Measurements from ENCODE around the gene HNRNPA3. TPM values are rescaled to one million over a fixed set of nuclear protein-coding genes. Genes with fewer than 3 reads are reported as not detected.
"Not testable (repeated sequence)": the region's sequence is repeated elsewhere in the genome, so short reads cannot be mapped to it uniquely, and the experiment has no call there.

Gene HNRNPA3
- total RNA-seq, 1 donor from 2014 or later: 26.6 TPM

DNA sequence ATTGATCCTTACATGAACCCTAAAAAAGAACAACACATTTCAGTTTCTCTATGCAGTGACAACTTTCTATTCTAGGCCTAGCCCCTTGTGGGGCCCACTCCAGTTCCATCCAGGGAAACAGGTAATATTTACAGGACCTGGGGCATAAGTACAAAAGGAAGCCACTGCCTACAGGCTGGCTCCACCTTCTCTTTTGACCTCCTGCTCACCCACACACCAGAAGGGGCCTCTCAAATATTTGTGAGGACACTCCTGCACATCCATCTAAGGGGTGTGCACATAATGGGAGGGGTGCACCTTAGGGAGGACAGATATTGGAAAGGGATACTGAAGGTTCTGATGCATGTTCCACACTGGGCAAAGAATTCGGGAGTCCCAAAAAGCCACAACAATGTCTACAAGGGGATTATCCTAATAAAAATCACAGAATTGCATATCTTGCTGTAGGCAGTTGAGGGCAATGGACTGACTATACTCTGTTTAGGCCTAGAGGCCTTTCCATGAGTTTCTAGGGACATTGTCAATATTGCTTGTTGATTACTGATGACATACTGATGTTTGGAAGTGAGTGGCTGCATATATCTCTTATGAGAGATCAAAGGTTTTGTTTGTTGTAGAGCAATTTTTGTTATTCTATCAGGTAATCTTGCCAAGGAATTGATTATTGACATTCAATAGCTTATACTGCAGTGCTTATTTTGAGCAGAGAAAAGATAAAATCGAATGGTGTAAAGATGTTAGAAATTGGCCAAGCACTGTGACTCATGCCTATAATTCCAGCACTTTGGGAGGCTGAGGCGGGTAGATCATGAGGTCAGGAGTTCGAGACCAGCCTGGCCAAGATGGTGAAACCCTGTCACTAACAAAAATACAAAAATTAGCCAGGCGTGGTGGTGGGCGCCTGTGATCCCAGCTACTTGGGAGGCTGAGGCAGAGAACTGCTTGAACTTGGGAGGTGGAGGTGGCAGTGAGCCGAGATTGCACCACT, 23.8 kb upstream of the HNRNPA3 start:
- DNase-seq (ENCODE audit: low read depth in 2 of 2): no peak

DNA sequence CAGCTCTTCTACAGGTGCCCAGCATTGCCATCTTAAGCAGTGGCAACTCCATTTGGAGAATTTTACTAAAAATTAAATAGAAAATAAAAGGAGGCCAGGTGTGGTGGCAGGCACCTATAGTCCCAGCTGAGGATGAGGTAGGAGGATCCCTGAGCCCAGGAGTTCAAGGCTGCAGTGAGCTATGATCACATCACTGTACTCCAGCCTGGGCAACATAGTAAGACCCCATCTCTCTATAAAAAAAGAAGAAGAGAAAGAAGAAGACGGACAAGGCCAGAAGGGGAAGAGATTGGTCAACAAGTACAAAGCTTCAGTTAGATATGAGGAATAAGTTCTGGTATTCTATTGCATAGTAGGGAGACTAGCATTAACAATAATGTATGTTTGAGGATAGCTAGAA, 21.7 kb upstream of the HNRNPA3 start:
- DNase-seq (ENCODE audit: low read depth in 2 of 2): no peak

GRCh38 chr2:177192788-177193187, 19.8 kb upstream of the HNRNPA3 start:
- no peak for DNase-seq (ENCODE audit: low read depth in 2 of 2)

GRCh38 chr2:177193240-177193639, 19.4 kb upstream of the HNRNPA3 start:
- DNase-seq (ENCODE audit: low read depth in 2 of 2): no peak

DNA sequence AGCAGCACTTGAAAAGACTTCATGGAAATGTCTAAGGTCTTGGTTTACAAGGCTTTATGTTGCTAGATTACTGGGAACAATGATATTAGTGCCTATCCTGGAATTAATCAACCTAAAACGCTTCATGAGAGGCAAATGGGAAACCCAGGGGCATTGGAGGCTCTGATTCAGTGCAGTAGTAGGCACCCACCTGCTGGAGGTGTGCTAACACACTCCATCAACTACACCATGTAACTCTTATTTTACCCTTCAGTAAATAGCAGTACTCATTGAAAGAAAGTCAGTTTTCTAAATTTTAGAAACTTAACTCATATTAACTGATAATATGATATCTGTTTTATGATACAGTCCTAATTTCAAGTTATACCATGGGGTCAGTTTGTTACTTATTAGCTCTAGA, 17.4 kb upstream of the HNRNPA3 start:
- DNase-seq (ENCODE audit: low read depth in 2 of 2): no peak

- DNase-seq (ENCODE audit: low read depth in 2 of 2): not testable (repeated sequence)
Measured at GRCh38 chr2:177200419-177200818, 12.2 kb upstream of the HNRNPA3 start.

- DNase-seq (ENCODE audit: low read depth in 2 of 2): no peak
Measured at GRCh38 chr2:177201919-177202346, 10.7 kb upstream of the HNRNPA3 start.

DNA sequence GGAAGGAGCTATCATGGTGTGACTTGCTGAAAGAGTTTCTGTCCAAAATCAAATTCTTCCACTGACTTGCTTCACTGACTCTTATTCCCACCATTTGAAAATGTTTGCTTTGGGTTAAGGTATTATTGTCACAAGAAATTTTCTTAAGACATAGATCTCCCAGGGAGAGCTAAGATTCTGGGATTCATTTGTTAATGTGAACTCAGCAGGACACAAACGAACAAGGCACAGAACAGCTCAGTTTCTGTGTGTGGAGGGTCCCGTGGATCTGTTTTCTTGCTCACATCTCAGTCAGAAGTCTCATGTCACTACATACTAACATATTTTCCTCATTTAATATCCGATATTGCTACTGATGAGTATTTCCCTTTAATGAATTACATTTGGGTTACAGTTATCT, 8.2 kb upstream of the HNRNPA3 start:
- DNase-seq (ENCODE audit: low read depth in 2 of 2): no peak

DNA sequence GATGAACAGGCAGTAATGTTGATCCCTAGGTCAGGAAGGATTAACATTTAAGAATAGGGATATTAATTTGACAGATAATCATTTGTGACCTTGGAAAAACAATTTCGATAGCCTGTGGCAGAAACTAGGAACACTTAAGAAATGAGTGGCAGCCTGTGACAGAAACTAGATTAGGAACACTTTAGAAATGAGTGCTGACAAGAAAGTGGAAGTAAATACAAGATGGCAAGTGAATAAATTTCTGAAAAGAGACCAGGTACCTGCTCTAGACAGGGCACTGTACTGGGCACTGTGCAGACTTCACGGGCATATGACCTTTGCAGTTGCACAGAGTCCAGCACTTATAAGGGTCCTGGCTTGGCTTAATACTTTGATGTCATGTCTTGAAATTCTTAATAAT, 5.5 kb upstream of the HNRNPA3 start:
- no peak for DNase-seq (ENCODE audit: low read depth in 2 of 2)

- DNase-seq (ENCODE audit: low read depth in 2 of 2): no peak
Measured at GRCh38 chr2:177211169-177211568, 1.4 kb upstream of the HNRNPA3 start.

- no peak for DNase-seq (ENCODE audit: low read depth in 2 of 2)
Measured at GRCh38 chr2:177211576-177212105, 953 bp upstream of the HNRNPA3 start.

- peak; percentile 91 to 95 for DNase-seq (ENCODE audit: low read depth in 2 of 2)
Measured at GRCh38 chr2:177212891-177213856, 580 bp downstream of the HNRNPA3 start.

GRCh38 chr2:177217247-177217843, 4.8 kb downstream of the HNRNPA3 start:
- DNase-seq (ENCODE audit: low read depth in 2 of 2): no peak

GRCh38 chr2:177219787-177220186, 7.2 kb downstream of the HNRNPA3 start:
- not testable (repeated sequence) for DNase-seq (ENCODE audit: low read depth in 2 of 2)

- no peak for DNase-seq (ENCODE audit: low read depth in 2 of 2)
Measured at GRCh38 chr2:177221534-177221933, 8.9 kb downstream of the HNRNPA3 start.

DNA sequence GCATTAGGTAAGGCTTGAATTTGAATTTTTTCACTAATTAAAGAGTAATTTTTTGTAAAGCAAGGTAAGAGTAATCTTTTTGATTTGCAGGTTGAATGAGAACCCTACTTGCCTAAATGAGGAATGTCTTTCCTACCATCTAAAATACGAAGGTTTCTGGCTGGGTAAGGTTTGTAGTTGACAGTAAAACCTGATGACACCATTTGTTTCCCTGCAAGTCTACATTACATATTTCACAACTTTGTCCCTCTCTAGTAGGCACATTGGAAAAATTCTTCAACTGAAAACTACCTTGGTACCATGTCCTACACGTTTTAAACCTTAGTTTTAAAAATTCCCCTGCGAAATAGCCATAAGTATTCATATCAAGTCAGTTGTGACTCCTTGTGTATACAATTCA, 9.4 kb downstream of the HNRNPA3 start:
- no peak for DNase-seq (ENCODE audit: low read depth in 2 of 2)

- not testable (repeated sequence) for DNase-seq (ENCODE audit: low read depth in 2 of 2)
Measured at GRCh38 chr2:177223436-177223835, 10.8 kb downstream of the HNRNPA3 start.

DNA sequence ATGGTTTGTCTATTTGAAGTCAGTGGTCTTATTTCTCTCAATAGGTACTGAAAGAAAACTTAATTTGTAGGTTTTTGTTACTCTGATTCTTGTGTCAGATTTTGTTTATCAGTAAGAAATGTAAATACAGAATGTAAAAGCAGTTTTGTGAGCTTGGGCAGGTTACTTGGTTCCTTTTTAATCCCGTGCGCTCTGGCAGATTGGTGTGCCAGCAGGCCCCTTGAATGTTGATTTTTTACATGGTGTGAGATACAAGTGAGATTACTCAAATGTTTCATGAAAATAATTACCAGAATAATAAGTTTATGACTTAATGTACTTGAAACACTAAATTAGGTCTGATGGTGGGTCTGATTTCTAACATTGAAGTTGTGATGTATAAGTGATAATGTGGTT, 13.4 kb downstream of the HNRNPA3 start:
- DNase-seq (ENCODE audit: low read depth in 2 of 2): no peak

DNA sequence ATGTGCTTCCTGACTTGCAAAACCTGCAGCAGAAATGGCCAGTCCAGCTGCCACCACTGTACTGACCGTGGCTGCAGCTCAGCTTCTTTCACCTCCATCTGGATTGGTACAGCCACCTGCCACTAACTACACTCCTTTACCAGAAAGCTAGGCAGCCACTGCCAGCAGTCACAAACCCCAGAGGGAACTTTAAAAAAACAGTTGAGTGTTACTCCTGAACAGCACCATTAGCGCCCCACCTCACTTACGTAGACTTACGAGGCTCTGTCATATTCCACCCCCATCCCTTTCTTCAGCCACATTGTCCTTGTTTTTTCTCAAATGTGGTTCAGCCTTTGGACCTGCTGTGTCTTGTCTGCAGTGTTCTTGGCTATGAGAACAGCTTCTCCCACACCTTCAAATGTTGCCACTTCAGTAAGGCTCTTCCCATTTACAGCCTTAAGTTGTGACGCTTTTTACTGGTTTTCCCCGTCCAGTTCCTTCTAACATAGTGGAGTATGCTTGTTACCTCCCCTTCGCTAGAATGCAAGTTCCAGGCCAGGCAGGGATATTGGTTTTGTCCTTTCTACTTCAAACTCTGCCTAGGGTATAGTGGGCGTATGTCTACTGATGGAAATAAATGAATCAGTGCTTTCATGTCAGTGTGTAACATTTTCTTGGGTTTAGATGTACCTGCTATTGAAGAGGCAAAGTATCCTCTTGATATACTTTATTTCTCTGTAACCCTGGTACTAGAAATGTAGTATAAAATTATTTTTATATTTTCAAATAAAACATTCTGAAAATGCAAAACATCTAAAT, 17.0 kb downstream of the HNRNPA3 start:
- no peak for DNase-seq (ENCODE audit: low read depth in 2 of 2)

GRCh38 chr2:177231270-177231669, 18.7 kb downstream of the HNRNPA3 start:
- DNase-seq (ENCODE audit: low read depth in 2 of 2): no peak
